ENCODE data around the gene ZNHIT2. TPM values are rescaled to one million over a fixed set of nuclear protein-coding genes. Genes with fewer than 3 reads are reported as not detected.

ZNHIT2 gene
- total and polyA plus RNA-seq, 2 of the 8 experiments (the other 6 are each of a cell fraction or from before 2014, with no cell fraction given), result 13.0 to 16.1 TPM

DNA sequence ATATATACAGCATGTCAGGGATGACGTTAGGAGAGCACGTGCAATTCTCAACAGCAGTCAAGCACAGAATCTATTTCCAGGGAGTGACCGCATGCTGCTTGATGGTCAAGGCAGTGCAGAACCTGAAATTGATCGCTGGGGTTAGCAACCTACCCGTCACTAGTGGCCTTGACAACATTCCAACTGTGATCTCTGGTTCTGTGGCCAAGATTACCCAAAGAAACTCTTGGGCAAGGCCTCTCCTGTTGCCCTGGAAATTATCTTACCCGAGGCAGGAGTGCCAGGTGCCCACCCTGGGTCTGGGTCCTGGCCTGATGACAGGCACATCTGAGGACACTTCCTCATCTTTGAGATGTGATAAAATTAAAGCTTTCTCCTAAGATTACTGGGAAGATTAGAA is 3.7 kb downstream of the ZNHIT2 start:
- H3K14ac ChIP-seq (ENCODE audit: insufficient read length), result no peak overlapping the region
- H2BK120ac ChIP-seq (replicated peaks; ENCODE audit: low read depth, low read length), result no peak overlapping the region
- H3K4ac ChIP-seq (replicated peaks; ENCODE audit: insufficient read length, low read depth, low read length), result no peak overlapping the region
- H4K5ac ChIP-seq (ENCODE audit: insufficient read length, low read depth, low read length), result no peak overlapping the region
- H2AK5ac ChIP-seq (ENCODE audit: low read depth, low read length), result no peak overlapping the region
- CTCF ChIA-PET (ENCODE audit: partially characterized antibody), result interaction anchor here (1.3 to 7.9 kb wide), 8 partner anchors 8 to 264 kb away, joined by 4 to 85 read pairs (median 10); partner anchors contain the start of genes CAPN1, FAU and MRPL49
- peaks cover 8% of the 10 kb centered on the region for H3K79me1 ChIP-seq (ENCODE audit: low read depth, low read length)
- TF ChIP-seq PHF8 (conservative IDR thresholded peaks at IDR 0.05; ENCODE audit: low read depth, low read length) (no peak), POU5F1 (IDR thresholded peaks at IDR 0.05; ENCODE audit: low read depth, low read length) (no peak), CTBP2 (IDR thresholded peaks at IDR 0.05; ENCODE audit: borderline replicate concordance, insufficient read depth, insufficient read length, low read length) (no peak), SP1 (IDR thresholded peaks at IDR 0.05; ENCODE audit: low read depth, low read length) (no peak), BRCA1 (IDR thresholded peaks at IDR 0.05; ENCODE audit: low read depth, low read length) (no peak), HDAC6 (IDR thresholded peaks at IDR 0.05; ENCODE audit: low read depth, low read length) (no peak), JUN (IDR thresholded peaks at IDR 0.05; ENCODE audit: low read depth, low read length) (no peak), SIX5 (IDR thresholded peaks at IDR 0.05; ENCODE audit: low read depth, low read length) (no peak)
- peaks cover 17% of the 10 kb centered on the region; the same call in 1 of the 2 replicates for H3K23me2 ChIP-seq (ENCODE audit: low read depth, low read length)
- H2BK12ac ChIP-seq (ENCODE audit: low read depth, low read length), result no peak overlapping the region
- peak overlapping the region; percentile 71 to 95; a peak in 2 of 4 replicates for H3K4me2 ChIP-seq (ENCODE audit: insufficient read depth in 1 of 2, low read depth in 2 of 2, low read length in 2 of 2)
- H3K18ac ChIP-seq (ENCODE audit: extremely low read depth, low read length), result no peak overlapping the region
- H3K36me3 ChIP-seq (ENCODE audit: control insufficient read depth in 2 of 4, insufficient read depth in 4 of 4, low read length in 3 of 4), result peaks cover 0 to 10% (median 3%) of the 10 kb centered on the region in 4 experiments; a peak in 2 of 8 replicates
- DNase-seq (ENCODE audit: low read depth in 1 of 2, low spot score in 2 of 2) (no peak), FAIRE-seq (no peak)
- no peak overlapping the region for H2BK15ac ChIP-seq (ENCODE audit: low read length)
- H4K91ac ChIP-seq (replicated peaks; ENCODE audit: insufficient read length, low read length), result no peak overlapping the region
- H3K4me3 ChIP-seq (ENCODE audit: extremely low read depth in 1 of 4, insufficient read depth in 2 of 4, low read depth in 3 of 4, low read length in 4 of 4), result peak overlapping the region in 1 of 4 experiments; percentile 90; a peak in 1 of 8 replicates
- H3K27me3 ChIP-seq (replicated peaks in 1 of 4; ENCODE audit: control insufficient read depth in 3 of 4, extremely low read depth in 1 of 4, insufficient read depth in 3 of 4, low read length in 3 of 4), result no peaks in the 10 kb centered on the region
- H3K79me2 ChIP-seq (ENCODE audit: control insufficient read depth in 1 of 2, insufficient read depth in 2 of 2, low read length in 2 of 2), result peaks cover 0 to 6% of the 10 kb centered on the region in 2 experiments; a peak in 1 of 4 replicates
- H2BK5ac ChIP-seq (ENCODE audit: low read depth, low read length), result no peak overlapping the region
- no peak overlapping the region for H3K23ac ChIP-seq (ENCODE audit: insufficient read length)
- H3K56ac ChIP-seq (replicated peaks; ENCODE audit: insufficient read length, low read depth, low read length), result no peak overlapping the region
- POLR2A ChIA-PET (ENCODE audit: partially characterized antibody), result interaction anchor here (1.1 to 17.4 kb wide), 14 partner anchors 8 to 266 kb away, joined by 3 to 305 read pairs (median 6); partner anchors contain the start of genes ARL2, CAPN1, FAU and MRPL49
- no peak overlapping the region for H2BK20ac ChIP-seq (ENCODE audit: low read length)
- H4K20me1 ChIP-seq (replicated peaks in 1 of 2; ENCODE audit: control insufficient read depth in 1 of 2, insufficient read depth in 2 of 2, low read length in 2 of 2), result peaks cover 4 to 20% of the 10 kb centered on the region in 2 experiments
- no peak overlapping the region for H2AFZ ChIP-seq (ENCODE audit: low read length)
- WGBS, 2 experiments (ENCODE audit: extremely low coverage in 1 of 2, insufficient coverage in 1 of 2, insufficient read length in 1 of 2, insufficient replicate concordance in 2 of 2, low coverage in 1 of 2, low lambda C conversion rate in 2 of 2, missing lambda C conversion rate in 1 of 2), result 91% methylated on average over 6 of the region's 6 CpGs; no CpG with 5 or more reads in 1 of the 2 experiments
- H3K9me3 ChIP-seq (ENCODE audit: insufficient read depth in 2 of 2, low read depth in 1 of 2, low read length in 1 of 2), result no peaks in the 10 kb centered on the region
- H3K9ac ChIP-seq (replicated peaks in 1 of 4; ENCODE audit: extremely low read depth in 1 of 4, low read depth in 3 of 4, low read length in 3 of 4), result no peak overlapping the region
- no peak overlapping the region for H4K8ac ChIP-seq (ENCODE audit: extremely low read depth, insufficient read depth, low read length)
- peaks cover 2 to 26% (median 19%) of the 10 kb centered on the region in 4 experiments for H3K4me1 ChIP-seq (replicated peaks in 1 of 4; ENCODE audit: control insufficient read depth in 3 of 4, insufficient read depth in 4 of 4, low read length in 3 of 4)
- H3K27ac ChIP-seq (ENCODE audit: low read depth, low read length), result no peak overlapping the region
